ENCODE measurements around the gene TTC6.
"Not testable (repeated sequence)": the region's sequence is repeated elsewhere in the genome, so short reads cannot be mapped to it uniquely, and the experiment has no call there.

The TTC6 gene

GRCh38 chr14:37594971-37595808 lies at the start of gene TTC6, which contains the start of gene FOXA1:
Gene TTC6, plus strand, starts transcription at chr14:37595629. Its CDS starts 26,436 bp downstream, at chr14:37622065.
Gene FOXA1, minus strand, starts transcription at chr14:37595249. Its CDS starts 277 bp downstream, at chr14:37594972.
- DNase-seq (ENCODE audit: low read depth in 2 of 2), result no peak

- DNase-seq (ENCODE audit: low read depth in 2 of 2), result no peak
Measured at GRCh38 chr14:37546621-37547447, 48.6 kb upstream of the TTC6 start.

GRCh38 chr14:37550511-37550910 lies 44.9 kb upstream of the TTC6 start:
- DNase-seq (ENCODE audit: low read depth in 2 of 2), result no peak

- DNase-seq (ENCODE audit: low read depth in 2 of 2), result no peak
Measured at GRCh38 chr14:37551119-37551518, 44.3 kb upstream of the TTC6 start.

GRCh38 chr14:37553935-37554550 lies 41.4 kb upstream of the TTC6 start:
- no peak for DNase-seq (ENCODE audit: low read depth in 2 of 2)

GRCh38 chr14:37555596-37555995 lies 39.8 kb upstream of the TTC6 start:
- not testable (repeated sequence) for DNase-seq (ENCODE audit: low read depth in 2 of 2)

- DNase-seq (ENCODE audit: low read depth in 2 of 2), result no peak
Measured at GRCh38 chr14:37558740-37559139, 36.7 kb upstream of the TTC6 start.

GRCh38 chr14:37559386-37559785 lies 36.0 kb upstream of the TTC6 start:
- no peak for DNase-seq (ENCODE audit: low read depth in 2 of 2)

GRCh38 chr14:37563189-37563588 lies 32.2 kb upstream of the TTC6 start:
- no peak for DNase-seq (ENCODE audit: low read depth in 2 of 2)

GRCh38 chr14:37565550-37565949 lies 29.9 kb upstream of the TTC6 start:
- DNase-seq (ENCODE audit: low read depth in 2 of 2), result no peak

- no peak for DNase-seq (ENCODE audit: low read depth in 2 of 2)
Measured at GRCh38 chr14:37566811-37567371, 28.5 kb upstream of the TTC6 start.

GRCh38 chr14:37569729-37570128 lies 25.7 kb upstream of the TTC6 start:
- DNase-seq (ENCODE audit: low read depth in 2 of 2), result no peak

GRCh38 chr14:37571391-37571790 lies 24.0 kb upstream of the TTC6 start:
- DNase-seq (ENCODE audit: low read depth in 2 of 2), result no peak

- DNase-seq (ENCODE audit: low read depth in 2 of 2), result no peak
Measured at GRCh38 chr14:37573356-37573755, 22.1 kb upstream of the TTC6 start.

GRCh38 chr14:37579274-37579673 lies 16.2 kb upstream of the TTC6 start:
- DNase-seq (ENCODE audit: low read depth in 2 of 2), result no peak

- DNase-seq (ENCODE audit: low read depth in 2 of 2), result no peak
Measured at GRCh38 chr14:37580146-37580545, 15.3 kb upstream of the TTC6 start.

- no peak for DNase-seq (ENCODE audit: low read depth in 2 of 2)
Measured at GRCh38 chr14:37583358-37584210, 11.8 kb upstream of the TTC6 start.

GRCh38 chr14:37584211-37585100 lies 11.0 kb upstream of the TTC6 start:
- DNase-seq (ENCODE audit: low read depth in 2 of 2), result no peak

- no peak for DNase-seq (ENCODE audit: low read depth in 2 of 2)
Measured at GRCh38 chr14:37585101-37585511, 10.3 kb upstream of the TTC6 start.
